GF-D8 (cell line): ENCODE data around the gene IFRD1.

Experiments used
- DNase-seq: peaks from one replicate; lab custom pipeline; 2025; lab: John Stamatoyannopoulos, UW

Gene IFRD1, protein sequence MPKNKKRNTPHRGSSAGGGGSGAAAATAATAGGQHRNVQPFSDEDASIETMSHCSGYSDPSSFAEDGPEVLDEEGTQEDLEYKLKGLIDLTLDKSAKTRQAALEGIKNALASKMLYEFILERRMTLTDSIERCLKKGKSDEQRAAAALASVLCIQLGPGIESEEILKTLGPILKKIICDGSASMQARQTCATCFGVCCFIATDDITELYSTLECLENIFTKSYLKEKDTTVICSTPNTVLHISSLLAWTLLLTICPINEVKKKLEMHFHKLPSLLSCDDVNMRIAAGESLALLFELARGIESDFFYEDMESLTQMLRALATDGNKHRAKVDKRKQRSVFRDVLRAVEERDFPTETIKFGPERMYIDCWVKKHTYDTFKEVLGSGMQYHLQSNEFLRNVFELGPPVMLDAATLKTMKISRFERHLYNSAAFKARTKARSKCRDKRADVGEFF

DNA sequence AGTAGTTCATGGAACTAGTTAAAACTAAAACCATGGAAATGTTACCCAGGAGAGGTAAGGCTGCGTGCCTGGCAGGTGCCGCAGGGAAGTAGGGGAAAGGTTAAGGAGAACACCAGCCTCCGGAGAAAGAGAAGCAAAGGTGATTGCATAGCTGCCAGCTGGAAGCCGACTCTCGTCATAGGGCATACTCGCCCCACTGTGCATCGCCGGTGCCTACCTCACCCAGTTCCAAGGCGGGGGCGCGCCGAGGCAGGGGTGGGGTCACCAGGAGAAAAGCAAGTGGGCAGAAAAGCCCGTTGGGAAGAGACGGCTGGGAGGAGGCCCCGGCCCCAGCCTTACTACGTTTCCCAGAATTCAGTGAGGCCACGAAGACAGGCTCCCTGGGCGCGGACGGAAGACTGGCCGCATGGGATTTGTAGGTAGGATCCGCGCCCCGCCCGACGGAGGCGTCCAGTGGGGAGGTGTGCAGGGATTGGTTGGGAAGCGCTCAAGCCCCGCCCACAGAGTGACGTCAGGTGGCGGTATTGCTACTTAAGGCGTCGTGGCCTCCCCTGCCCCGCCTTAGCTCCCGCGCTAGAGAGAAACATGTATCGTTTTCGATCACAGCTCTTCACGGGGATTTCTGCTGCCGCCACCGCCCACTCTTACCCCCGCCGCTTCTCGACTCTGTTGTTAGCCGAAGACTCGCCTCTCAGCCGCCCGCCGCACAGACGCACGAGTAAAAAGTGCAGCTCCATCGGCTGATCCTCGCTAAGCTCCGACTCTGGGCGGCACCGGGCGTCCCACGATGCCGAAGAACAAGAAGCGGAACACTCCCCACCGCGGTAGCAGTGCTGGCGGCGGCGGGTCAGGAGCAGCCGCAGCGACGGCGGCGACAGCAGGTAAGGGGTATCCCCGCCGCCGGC, at the start of gene IFRD1:
Gene IFRD1 (plus strand): TSS at position 559 of the 905 bp plus-strand sequence. CDS start 229 bp downstream, at position 788.
- peak; percentile 91 for DNase-seq

DNA sequence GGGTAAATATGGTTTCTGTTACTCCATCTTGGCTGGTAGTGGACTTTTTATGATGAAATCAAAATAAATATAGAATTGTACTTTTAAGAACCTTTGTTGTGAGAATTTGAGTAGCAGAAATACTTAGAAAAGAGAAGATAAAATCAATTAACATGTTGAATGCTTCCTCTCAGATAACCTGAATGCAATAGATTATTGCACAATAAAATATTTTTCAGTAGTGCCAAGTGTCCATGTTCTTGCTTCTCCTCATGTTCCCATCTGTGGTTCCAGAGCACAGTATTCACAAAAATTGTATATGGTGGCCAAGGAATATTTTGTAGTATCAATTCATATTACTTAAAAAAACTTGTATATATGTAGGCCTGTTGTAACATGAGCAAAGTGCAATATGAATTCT, 45.9 kb upstream of the IFRD1 start:
- DNase-seq: no peak

DNA sequence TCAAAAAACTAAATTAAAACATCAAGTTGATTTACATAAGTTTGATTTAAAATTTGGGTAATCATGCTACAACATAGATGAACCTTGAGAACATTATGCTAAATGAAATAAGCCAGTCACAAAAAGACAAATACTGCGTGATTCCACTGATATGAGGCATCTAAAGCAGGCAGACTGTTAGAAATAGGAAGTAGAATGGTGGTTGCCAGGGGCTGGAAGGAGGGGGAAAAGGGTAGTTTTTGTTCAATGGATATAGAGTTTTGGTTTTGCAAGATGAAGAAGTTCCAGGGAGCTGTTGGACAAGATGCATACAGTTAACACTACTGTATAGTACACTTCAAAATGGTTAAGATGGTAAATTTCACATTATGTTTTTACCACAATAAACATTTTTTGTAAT, 45.0 kb upstream of the IFRD1 start:
- DNase-seq: no peak

DNA sequence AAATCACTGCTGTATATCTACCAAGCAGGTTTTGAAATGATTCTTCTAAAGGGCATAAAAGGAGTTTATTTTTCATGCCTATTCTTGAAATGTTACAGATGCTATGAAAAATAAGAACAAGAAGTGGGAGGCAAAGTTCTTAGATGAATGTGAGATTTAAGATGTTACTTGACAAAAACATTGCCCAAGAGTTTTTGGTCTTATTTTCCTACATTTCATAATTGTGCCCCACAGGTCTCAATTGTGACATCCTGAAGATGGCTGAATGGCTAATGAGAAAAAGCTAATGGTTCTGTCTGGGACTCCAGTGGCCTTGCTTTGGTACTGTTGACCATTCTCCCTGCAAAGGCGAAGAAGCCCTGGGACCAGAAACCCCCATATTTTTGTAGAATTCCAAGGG, 43.0 kb upstream of the IFRD1 start:
- no peak for DNase-seq

DNA sequence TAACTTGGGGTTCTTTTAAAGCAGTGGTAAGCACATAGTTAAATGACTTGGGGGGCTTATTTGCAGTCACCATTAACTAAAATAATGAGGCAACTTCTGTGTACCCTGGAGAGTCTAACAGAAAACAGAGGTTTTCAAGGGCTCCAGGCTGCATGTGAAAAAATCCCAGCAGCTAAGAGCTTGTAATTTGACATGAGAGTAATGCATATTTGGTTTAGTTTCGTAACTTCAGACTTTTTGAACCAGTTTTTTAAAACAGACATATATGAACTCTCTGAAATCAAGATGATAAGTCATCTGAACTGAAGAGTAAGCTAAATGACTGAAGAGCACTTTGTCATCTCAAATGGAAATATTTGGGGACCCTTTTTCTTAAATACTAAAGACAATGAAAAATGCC, 40.2 kb upstream of the IFRD1 start:
- no peak for DNase-seq

DNA sequence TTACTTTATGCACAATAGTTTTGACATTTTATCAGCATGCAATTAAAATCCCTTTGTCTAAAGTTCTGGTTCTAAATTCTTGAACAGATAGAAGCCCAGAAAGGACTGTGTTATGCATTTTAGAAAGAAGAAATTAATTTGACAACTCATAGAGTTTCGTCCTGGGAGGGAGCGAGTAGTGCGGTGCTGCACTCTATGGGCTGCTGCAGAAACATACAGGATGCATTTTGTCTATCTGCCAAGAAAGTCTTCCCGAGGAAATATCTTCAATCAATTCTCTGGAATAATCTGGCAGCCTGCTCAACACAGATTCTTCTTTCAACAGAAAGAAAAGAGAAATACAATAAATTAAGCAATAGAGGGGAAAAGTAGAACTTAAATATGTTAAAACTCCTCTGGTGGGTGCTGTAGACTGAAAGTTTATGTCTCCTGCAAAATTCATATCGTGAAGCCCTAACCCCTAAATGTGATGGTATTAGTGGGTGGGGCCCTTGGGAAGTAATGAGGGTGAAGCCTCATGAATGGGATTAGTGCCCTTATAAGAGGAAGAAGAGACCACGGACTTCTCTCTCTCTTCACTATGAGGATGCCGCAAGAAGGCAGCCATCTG, 39.0 kb upstream of the IFRD1 start:
- no peak for DNase-seq

DNA sequence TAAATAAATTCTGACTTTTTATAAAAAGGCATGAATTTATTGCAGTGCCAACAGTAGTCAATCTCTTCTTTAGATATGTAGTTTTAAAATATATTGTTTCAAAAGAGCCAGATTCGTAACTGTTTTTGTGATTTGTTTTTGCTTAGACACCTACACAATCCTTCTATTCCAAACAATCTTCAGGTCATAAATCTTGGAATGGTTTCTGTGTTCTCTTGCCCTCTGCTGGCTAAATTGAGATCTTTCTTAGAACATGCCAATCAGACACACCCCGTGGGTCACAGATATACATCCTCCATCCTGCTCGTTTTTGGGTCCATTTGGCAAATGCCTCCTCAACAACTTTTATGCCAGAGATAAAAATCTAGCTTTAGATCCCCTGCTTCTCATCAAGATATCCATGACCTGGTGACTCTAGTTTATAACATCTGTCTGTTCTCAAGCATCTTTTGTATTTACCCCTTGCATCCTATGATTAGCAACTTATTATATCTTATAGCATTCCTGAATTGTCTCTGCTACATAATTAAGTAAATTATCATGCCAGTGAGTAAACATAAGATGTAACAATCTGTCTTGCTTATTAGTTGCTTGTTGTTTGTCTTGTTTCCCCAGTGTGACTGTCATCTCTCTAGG, 35.3 kb upstream of the IFRD1 start:
- DNase-seq: no peak

DNA sequence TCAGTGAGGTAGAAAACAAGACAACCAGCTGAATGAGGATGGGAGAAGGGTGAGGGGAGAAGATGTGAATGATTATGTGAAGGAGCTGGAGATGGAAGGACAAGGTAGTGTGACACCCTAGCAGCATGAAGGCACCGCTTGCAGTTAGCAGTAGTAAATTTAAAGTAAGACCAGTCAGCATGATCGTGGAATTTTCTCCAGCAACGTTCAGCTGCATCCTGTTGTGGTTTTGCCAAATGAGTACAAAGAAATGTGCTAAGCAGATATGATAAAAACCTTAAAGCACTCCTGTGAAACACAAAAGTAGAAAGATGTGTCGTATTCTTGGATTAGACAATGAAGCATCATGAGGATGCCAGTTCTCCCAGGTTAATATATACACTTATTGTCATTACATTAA, 34.1 kb upstream of the IFRD1 start:
- DNase-seq: no peak

DNA sequence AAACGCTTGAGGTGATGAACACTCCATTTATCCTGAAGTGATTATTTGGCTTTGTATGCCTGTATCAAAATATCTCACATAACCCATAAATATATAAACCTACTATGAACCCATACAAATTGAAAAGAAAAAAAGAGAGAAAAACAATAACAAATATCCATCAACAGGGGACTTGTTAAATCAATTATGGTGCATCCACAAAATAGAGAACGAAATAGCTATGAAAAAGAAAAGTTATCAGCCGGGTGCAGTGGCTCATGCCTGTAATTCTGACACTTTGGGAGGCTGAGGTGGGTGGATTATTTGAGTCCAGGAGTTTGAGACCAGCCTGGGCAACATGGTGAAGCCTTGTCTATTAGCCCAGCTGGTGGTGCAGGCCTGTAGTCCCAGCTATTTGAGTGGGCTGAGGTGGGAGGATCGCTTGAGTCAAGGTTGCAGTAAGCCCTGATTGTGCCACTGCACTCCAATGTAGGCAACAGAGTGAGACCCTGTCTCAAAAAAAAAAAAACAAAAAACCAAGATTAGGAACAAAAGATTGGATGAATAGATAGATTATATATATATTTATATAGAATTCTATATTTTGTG, 30.6 kb upstream of the IFRD1 start:
- no peak for DNase-seq

DNA sequence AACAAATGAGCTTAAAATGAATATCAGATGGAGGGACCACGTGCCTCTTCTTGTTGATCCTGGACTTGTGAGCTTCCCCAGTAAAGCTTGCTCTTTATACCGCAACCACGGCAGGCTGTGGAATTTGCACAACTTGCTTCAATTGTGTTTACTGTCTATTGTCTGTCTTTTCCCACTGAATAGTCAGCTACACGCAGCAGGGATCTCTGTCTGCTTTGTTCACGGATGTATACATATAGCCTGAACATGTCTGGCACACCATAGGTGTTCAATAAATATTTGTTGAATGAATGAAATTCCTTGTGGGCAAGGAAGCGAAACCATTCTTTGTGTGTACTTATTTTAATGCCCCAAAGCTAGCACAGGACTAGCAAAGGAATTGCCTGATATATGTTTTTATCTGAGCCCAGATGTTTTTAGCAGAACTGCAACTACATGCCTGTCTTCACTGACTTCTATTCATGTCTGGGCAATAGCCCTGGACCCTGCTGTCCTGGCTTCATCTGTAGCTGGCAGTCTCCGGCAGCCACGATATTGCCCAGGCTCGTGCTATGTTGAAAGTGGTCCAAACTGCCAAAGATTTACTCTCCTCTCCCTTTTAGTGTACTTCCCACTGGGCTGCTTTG, 29.9 kb upstream of the IFRD1 start:
- DNase-seq: no peak

DNA sequence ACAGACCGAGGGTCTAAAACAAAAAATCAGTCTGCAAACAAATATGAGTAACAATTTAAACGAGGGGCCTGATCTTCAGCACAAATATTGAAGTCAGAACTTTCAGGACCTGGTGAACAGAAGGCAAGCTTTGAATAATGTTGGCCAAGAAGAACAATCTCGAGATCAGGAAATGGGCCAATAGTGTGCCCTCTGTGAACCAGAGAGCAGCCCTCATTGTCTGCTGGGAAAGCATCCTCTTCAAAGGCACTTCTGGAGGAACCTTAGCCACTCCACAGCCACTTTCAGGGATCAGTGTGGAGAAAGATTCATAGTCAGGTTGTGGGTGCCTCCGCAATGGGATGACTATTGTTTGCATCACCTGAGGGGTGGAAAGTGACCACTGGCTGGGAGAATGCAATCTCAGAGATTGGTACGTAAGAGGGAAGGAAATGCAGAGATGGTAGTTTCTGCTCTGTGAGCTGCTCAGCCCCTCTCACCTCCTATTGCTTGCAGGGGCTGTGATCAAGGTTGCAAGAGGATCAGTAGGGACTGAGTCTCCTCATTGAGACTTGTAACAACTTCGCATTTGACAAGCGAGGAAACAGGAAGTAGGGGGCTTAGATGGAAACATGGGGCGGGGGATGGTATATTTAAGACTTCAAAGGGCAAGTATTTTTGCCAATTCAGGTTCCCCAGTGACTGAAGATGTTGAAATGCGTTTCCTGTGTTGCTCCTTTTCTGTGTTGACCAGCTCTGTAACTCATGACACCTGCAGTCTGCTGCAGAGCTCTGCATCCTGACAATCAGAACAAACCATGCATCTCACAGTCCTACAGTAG, 28.4 kb upstream of the IFRD1 start:
- DNase-seq: peak; percentile 64

DNA sequence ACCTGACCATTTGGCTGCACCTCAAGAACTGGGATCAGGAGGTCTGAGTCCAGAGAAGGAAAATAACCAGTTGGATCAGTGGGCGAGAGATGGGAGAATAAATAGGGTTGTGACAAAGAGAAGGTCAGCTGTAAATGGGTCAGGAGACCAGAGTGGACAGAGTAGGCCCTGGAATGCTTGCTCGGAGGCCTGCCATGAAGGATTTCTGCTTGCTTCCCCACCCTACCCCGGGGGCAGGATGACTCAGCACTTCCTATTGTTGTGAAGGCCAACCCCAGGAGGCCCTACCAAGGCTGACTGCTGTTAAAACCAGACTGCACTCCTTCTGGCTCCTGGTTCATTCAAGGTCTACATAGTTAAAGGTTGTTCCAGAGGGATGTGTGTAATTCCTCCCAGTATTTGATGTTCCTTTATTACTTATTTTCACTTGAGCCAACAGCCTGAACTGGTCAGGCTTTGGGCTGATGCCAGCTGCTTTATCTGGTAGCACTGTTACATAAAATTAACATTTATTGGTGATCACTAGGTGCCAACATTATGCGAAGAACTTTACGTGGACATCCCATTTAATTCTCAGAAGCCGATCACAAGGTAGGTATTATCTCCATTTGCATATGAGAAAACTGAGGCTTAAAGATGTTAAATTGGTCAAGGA, 27.3 kb upstream of the IFRD1 start:
- peak; percentile 64 for DNase-seq

DNA sequence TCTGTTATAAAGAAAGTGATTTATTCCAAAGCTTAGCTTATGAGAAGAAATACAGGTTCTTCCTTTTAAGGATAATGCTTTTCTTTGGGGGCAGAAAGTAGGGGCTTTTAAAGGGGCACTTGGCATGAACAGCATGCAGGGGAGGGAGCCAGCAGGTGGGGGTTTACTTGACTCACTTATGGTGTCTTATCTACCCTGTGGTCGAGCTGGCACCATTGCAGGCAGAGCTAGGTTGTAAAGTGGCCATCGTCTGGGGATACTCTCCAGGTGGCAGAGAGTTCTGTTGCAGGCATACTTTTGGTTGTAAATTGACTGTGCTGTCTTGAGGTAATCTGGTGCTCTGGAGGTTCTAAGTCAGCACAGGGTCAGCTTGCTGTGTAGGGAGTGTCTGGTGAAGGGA, 26.3 kb upstream of the IFRD1 start:
- DNase-seq: no peak

DNA sequence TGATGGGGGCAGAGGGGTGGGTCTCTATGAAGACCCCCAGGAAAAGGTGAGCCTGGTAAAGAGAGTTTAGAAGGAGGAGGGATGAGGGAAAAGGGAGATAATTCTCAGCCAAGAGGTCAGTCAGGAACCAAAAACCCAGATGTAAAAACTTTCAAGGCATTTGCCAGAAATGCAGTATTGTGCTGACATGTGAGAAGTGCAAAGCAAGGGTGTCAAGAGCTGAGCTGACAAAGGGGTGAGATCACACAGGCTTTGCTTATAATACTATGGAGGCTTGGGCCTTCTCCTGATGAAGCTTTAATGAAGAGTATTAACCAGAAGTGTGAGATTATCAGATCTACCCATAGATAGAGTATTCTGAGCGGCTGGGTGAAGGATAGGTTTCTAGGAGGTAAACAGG, 22.3 kb upstream of the IFRD1 start:
- no peak for DNase-seq

DNA sequence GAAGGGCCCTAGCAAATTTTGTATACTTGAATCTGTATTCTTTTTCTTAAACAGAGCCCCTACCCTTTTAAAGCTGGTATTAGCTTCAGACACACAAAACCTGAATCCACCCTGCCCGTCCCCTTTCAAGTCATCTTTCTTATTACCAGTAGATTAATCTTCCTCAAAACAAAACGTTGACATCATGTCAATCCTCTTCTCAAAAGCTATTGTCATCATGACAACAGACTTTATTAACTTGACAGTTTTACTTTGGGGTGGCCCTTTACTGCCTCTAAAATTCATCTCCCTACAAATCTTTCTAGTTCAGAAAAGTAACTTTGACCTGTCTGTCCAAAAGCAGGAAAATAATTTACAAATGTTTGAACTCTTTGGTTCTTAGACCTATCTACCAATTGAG, 21.5 kb upstream of the IFRD1 start:
- no peak for DNase-seq

DNA sequence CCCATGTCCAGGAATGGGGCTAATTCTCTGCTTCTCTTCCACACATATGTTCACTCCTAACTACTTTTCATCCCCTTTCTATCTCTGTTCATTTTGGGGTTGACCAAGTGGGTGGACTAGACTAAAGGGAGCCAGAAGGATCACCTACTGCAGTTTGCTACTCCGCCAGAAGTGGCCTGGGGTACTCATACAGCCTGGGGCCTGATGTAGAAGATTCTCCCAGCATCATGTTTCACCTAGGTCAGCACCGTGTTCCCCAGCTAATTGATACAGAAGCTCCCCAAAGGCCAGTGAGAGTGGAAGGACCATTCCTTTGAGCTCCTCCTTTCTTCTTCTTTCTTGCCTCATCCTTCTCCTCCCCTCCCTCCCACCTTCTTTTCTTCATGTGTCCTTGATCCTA, 19.6 kb upstream of the IFRD1 start:
- no peak for DNase-seq

DNA sequence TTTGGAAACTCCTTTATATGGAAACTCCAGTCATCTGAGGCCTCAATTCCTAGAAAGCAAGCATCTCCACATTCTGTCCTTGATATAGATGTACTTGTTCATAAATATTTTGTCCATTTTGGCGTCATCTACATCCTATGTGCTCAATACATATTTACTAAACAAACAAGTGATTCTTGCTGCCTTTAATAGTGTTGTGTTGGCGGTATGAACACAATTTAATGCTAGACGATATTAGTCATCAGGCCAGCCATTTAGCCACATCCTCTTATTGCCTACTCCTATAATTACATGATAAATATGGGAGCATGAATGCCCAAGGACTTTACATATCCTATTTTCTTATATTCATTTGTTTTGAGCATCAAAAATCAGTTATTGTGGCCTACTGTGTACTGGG, 18.5 kb upstream of the IFRD1 start:
- DNase-seq: no peak

DNA sequence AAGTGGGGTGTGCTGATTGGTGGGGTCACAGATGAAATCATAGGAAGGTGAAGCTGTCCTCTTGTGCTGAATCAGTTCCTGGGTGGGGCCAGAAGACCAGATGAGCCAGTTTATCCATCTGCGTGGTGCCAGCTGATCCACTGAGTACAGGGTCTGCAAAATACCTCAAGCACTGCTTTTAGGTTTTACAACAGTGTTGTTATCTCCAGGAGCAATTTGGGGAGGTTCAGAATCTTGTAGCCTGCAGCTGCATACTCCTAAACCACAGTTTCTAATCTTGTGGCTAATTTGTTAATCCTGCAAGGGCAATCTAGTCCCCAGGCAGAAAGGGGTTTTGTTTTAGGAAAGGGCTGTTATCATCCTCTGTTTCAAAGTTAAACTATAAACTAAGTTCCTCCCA, 17.0 kb upstream of the IFRD1 start:
- peak; percentile 42 for DNase-seq

DNA sequence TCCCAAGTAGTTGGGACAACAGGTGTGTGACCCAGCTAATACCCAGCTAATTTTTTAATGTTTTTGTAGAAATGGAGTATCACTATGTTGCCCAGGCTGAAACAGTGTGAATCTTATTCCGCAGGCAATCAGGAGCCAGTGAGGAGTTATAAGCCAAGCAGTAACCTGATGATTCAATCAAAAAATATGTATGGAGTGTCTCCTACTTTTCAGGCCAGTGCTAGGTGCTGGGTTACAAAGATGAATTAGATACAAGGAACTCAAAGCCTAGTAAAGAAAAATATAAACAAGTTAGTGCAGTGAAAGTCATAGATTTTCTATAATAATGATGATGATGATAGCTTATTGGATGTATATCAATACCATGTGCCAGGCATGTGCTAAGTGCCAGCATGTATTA, 13.2 kb upstream of the IFRD1 start:
- no peak for DNase-seq

DNA sequence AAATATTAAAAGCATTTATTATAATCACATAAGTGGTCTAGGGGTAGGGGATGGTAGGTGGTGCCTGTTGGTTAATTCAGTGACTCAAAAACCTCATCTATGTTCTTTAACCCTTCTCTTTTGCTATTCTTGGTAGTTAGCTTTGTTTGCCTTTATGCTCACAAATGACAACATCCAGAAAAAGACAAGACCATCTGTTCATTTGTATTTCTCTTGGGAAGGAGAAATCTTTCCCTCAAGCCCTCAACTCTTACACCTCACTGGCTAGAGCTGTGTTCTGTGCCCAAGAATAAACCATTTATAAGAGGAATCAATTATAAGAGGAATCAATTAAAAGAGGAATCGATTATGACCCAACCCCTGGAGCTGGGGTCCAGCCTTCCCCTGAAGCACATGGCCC, 10.8 kb upstream of the IFRD1 start:
- no peak for DNase-seq
